ENCODE data around the gene MGAT5.

GRCh38 chr2:134457765-134458472 lies 204.0 kb downstream of the MGAT5 start:
- no peak for TF ChIP-seq EZH2 (IDR thresholded peaks at IDR 0.05; ENCODE audit: borderline replicate concordance, low read length)
- TF ChIP-seq, protein P1, sequence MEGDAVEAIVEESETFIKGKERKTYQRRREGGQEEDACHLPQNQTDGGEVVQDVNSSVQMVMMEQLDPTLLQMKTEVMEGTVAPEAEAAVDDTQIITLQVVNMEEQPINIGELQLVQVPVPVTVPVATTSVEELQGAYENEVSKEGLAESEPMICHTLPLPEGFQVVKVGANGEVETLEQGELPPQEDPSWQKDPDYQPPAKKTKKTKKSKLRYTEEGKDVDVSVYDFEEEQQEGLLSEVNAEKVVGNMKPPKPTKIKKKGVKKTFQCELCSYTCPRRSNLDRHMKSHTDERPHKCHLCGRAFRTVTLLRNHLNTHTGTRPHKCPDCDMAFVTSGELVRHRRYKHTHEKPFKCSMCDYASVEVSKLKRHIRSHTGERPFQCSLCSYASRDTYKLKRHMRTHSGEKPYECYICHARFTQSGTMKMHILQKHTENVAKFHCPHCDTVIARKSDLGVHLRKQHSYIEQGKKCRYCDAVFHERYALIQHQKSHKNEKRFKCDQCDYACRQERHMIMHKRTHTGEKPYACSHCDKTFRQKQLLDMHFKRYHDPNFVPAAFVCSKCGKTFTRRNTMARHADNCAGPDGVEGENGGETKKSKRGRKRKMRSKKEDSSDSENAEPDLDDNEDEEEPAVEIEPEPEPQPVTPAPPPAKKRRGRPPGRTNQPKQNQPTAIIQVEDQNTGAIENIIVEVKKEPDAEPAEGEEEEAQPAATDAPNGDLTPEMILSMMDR (IDR thresholded peaks at IDR 0.05; ENCODE audit: low read length) = no peak
